HepG2 (cell line): ENCODE measurements around the gene ZNF217. TPM values are rescaled to one million over a fixed set of nuclear protein-coding genes. Genes with fewer than 3 reads are reported as not detected.

ENCODE experiments used
- ATF6 ChIP-seq: sonication (generic); formaldehyde crosslinking; conservative IDR thresholded peaks from 2 replicates; pipeline ENCODE4 v1.4.0; 2020; ENCODE audit warnings: missing genetic modification reagents
- CHD4 ChIP-seq: fragments of 200-600 bp; sonication (generic); IDR thresholded peaks from 2 replicates; pipeline ENCODE4 v1.7.0; 2017; ENCODE audit warnings: mild to moderate bottlenecking, low read length, borderline replicate concordance
- LRRFIP1 ChIP-seq: sonication (generic); formaldehyde crosslinking; conservative IDR thresholded peaks from 2 replicates; pipeline ENCODE4 v1.4.0; 2020; ENCODE audit warnings: missing genetic modification reagents
- MXD3 ChIP-seq: IDR thresholded peaks from 2 replicates; pipeline ENCODE4 v1.6.1; 2016; ENCODE audit warnings: mild to moderate bottlenecking, missing biosample characterization, missing genetic modification reagents
- NPAS2 ChIP-seq: sonication (generic); formaldehyde crosslinking; IDR thresholded peaks from 2 replicates; pipeline ENCODE4 v1.8.0; 2022; ENCODE audit warnings: mild to moderate bottlenecking, missing genetic modification reagents, borderline replicate concordance
- SIN3A ChIP-seq: IDR thresholded peaks from 2 replicates; pipeline ENCODE4 v1.6.1; 2011; ENCODE audit warnings: low read depth, mild to moderate bottlenecking, control low read depth, low read length, borderline replicate concordance
- ZNF225 ChIP-seq: sonication (generic); formaldehyde crosslinking; IDR thresholded peaks from 2 replicates; pipeline ENCODE4 v1.4.0; 2020; ENCODE audit warnings: mild to moderate bottlenecking, missing genetic modification reagents
- ZNF563 ChIP-seq: sonication (generic); formaldehyde crosslinking; IDR thresholded peaks from 2 replicates; pipeline ENCODE4 v1.8.0; 2022; ENCODE audit warnings: mild to moderate bottlenecking, moderate library complexity, missing genetic modification reagents
- ZNF646 ChIP-seq: sonication (generic); formaldehyde crosslinking; IDR thresholded peaks from 2 replicates; pipeline ENCODE4 v1.9.0; 2021; ENCODE audit warnings: mild to moderate bottlenecking, missing genetic modification reagents
- ZNF883 ChIP-seq: sonication (generic); formaldehyde crosslinking; IDR thresholded peaks from 2 replicates; pipeline ENCODE4 v1.5.1; 2020; ENCODE audit warnings: mild to moderate bottlenecking, missing genetic modification reagents; ENCODE audit errors: not compliant biosample characterization
- ZXDC ChIP-seq: sonication (generic); formaldehyde crosslinking; IDR thresholded peaks from 2 replicates; pipeline ENCODE4 v1.5.0; 2020; ENCODE audit warnings: mild to moderate bottlenecking, missing genetic modification reagents
- polyA plus RNA-seq, 8 experiments: library from polyadenylated mRNA; depleted of rRNA in 3 of 8; stranded (reverse) in 7 of 8; unstranded in 1 of 8; fragments of >200 nt; fragmentation: Illumina TruSeq in 4 of 8; extraction: Trizol in 4 of 8; gene quantifications; 2 replicates each; pipeline versions ENCODE4 v1.2.1 to v1.2.3, GENCODE V29; 2011 to 2016; ENCODE audit warnings: low read depth in 4 of 8, missing spikeins in 1 of 8, mixed read lengths in 1 of 8; ENCODE audit not compliant: insufficient read depth in 1 of 8
- total RNA-seq, 5 experiments: library from RNA; depleted of rRNA; stranded (reverse); fragments of >200 nt; fragmentation: Illumina TruSeq; extraction: Trizol; gene quantifications; 2 replicates each; pipeline ENCODE4 v1.2.3, GENCODE V29; 2016; ENCODE audit warnings: low read depth in 1 of 5

Gene ZNF217
- total and polyA plus RNA-seq, 2 of the 13 experiments (the other 11 are each of a cell fraction or from before 2014, with no cell fraction given) = 22.3 to 29.8 TPM

GRCh38 chr20:53625311-53626129 lies 31.9 kb upstream of the ZNF217 start (continued):
- TF ChIP-seq ATF6 = no peak
- TF ChIP-seq ZXDC (CRISPR knock-in tag) = no peak
- TF ChIP-seq SIN3A = no peak
- TF ChIP-seq ZNF883 = no peak
- TF ChIP-seq NPAS2 (CRISPR knock-in tag) = no peak
- TF ChIP-seq CHD4 = no peak
- no peak for TF ChIP-seq ZNF563 (CRISPR knock-in tag)
- no peak for TF ChIP-seq ZNF225 (CRISPR knock-in tag)
- TF ChIP-seq LRRFIP1 = no peak
- no peak for TF ChIP-seq MXD3
- TF ChIP-seq ZNF646 (CRISPR knock-in tag) = no peak
